Endothelial cell of umbilical vein (primary cell): ENCODE measurements around the gene JADE1. TPM values are rescaled to one million over a fixed set of nuclear protein-coding genes. Genes with fewer than 3 reads are reported as not detected.

Experiments
- BruUV-seq: library from RNA; stranded (reverse); fragments of 400-500 nt; replicated peaks from 2 replicates; lab custom pipeline; 2021; lab: Mats Ljungman, UMichigan
- CTCF ChIA-PET: fragments of 300-600, 350-600 bp; sonication (Branson Sonifier 250); formaldehyde crosslinking; loops from one replicate; lab custom pipeline; 2021; ENCODE audit warnings: antibody characterized with exemption, inconsistent platforms; lab: Charles Lee
- POLR2A ChIA-PET: fragments of 300-600, 350-600 bp; sonication (Branson Sonifier 250); formaldehyde crosslinking; loops from one replicate; lab custom pipeline; 2021; ENCODE audit warnings: antibody characterized with exemption, inconsistent platforms; lab: Charles Lee
- DNase-seq: peaks from one replicate; pipeline ENCODE4 v3.0.0-alpha.2; 2011; ENCODE audit warnings: low read depth, low spot score
- FAIRE-seq: peaks from 2 replicates; lab custom pipeline; 2011; peaks lifted over from hg19 to GRCh38; lab: Jason Lieb, UNC
- H2AFZ ChIP-seq: 2 replicates; pipeline ENCODE4 v1.6.0; 2012; ENCODE audit warnings: low read depth, low read length, control low read depth, inconsistent platforms
- H3K27ac ChIP-seq: 2 replicates; pipeline ENCODE4 v1.5.1; 2011; ENCODE audit warnings: low read depth, mild to moderate bottlenecking, control low read depth, low read length, moderate library complexity; ENCODE audit not compliant: insufficient read depth
- H3K27me3 ChIP-seq, 2 experiments: 2 replicates each; pipeline versions ENCODE4 v1.6.0 to v1.6.1; 2011; ENCODE audit warnings: low read length in 2 of 2, mixed read lengths in 1 of 2; ENCODE audit not compliant: control insufficient read depth in 2 of 2, insufficient read depth in 2 of 2
- H3K36me3 ChIP-seq, 2 experiments: 2 replicates in 1 of 2; 3 replicates in 1 of 2; pipeline ENCODE4 v1.5.1; 2011; ENCODE audit warnings: low read length in 2 of 2, mild to moderate bottlenecking in 1 of 2, moderate library complexity in 1 of 2; ENCODE audit not compliant: control insufficient read depth in 2 of 2, insufficient read depth in 2 of 2; ENCODE audit errors: extremely low read depth in 1 of 2
- H3K4me1 ChIP-seq: 3 replicates; pipeline ENCODE4 v1.5.1; 2011; ENCODE audit warnings: mild to moderate bottlenecking, low read length; ENCODE audit not compliant: control insufficient read depth, insufficient read depth; ENCODE audit errors: extremely low read depth
- H3K4me2 ChIP-seq: 2 replicates; pipeline ENCODE4 v1.6.1; 2011; ENCODE audit warnings: low read length, control low read depth, mixed read lengths; ENCODE audit not compliant: insufficient read depth
- H3K4me3 ChIP-seq, 3 experiments: fragments of 200-600 bp in 1 of 3; sonication (generic), shearing (Covaris generic) in 1 of 3; replicated peaks in 1 of 3; 2 replicates each; pipeline ENCODE4 v1.5.1; 2011 to 2016; ENCODE audit warnings: control low read depth in 3 of 3, low read length in 3 of 3, mild to moderate bottlenecking in 2 of 3, inconsistent platforms in 1 of 3, low read depth in 1 of 3, moderate library complexity in 1 of 3; ENCODE audit not compliant: insufficient read depth in 1 of 3
- H3K79me2 ChIP-seq: 2 replicates; pipeline ENCODE4 v1.6.0; 2012; ENCODE audit warnings: low read length, inconsistent platforms; ENCODE audit not compliant: control insufficient read depth, insufficient read depth
- H3K9ac ChIP-seq: replicated peaks from 2 replicates; pipeline ENCODE3; 2011; ENCODE audit warnings: low read length, control low read depth; ENCODE audit not compliant: insufficient read depth; ENCODE audit errors: extremely low read depth
- H3K9me1 ChIP-seq: replicated peaks from 3 replicates; pipeline ENCODE4 v1.6.0; 2011; ENCODE audit warnings: mild to moderate bottlenecking, low read length; ENCODE audit not compliant: control insufficient read depth, insufficient read depth; ENCODE audit errors: extremely low read depth
- H3K9me3 ChIP-seq: replicated peaks from 2 replicates; pipeline ENCODE4 v1.5.1; 2012; ENCODE audit warnings: low read length, inconsistent platforms; ENCODE audit not compliant: control insufficient read depth, insufficient read depth
- H4K20me1 ChIP-seq: replicated peaks from 2 replicates; pipeline ENCODE3; 2011; ENCODE audit warnings: mild to moderate bottlenecking, low read length; ENCODE audit not compliant: control insufficient read depth, insufficient read depth; ENCODE audit errors: extremely low read depth
- CTCF ChIP-seq, 2 donors: IDR thresholded peaks; 1 replicate in 1 of 2; 2 replicates in 1 of 2; pipeline ENCODE4 v1.5.1; 2011; ENCODE audit warnings: low read length in 2 of 2, mild to moderate bottlenecking in 2 of 2, moderate library complexity in 2 of 2, control low read depth in 1 of 2, inconsistent platforms in 1 of 2, low read depth in 1 of 2; ENCODE audit not compliant: insufficient read depth in 1 of 2; ENCODE audit errors: extremely low read depth in 1 of 2
- EZH2 ChIP-seq: IDR thresholded peaks from 2 replicates; pipeline ENCODE4 v1.6.1; 2012; ENCODE audit warnings: borderline replicate concordance, low read depth, mild to moderate bottlenecking, moderate library complexity, low read length, inconsistent platforms; ENCODE audit not compliant: severe bottlenecking
- FOS ChIP-seq: IDR thresholded peaks from 2 replicates; pipeline ENCODE4 v1.6.1; 2011; ENCODE audit warnings: mild to moderate bottlenecking, low read length, moderate library complexity, borderline replicate concordance; ENCODE audit not compliant: insufficient read depth
- GATA2 ChIP-seq: IDR thresholded peaks from 2 replicates; pipeline ENCODE4 v1.7.0; 2011; ENCODE audit warnings: low read depth, mild to moderate bottlenecking, moderate library complexity, mixed read lengths, low read length; ENCODE audit not compliant: insufficient read length, insufficient read depth
- JUN ChIP-seq: IDR thresholded peaks from 2 replicates; pipeline ENCODE4 v1.6.1; 2011; ENCODE audit warnings: borderline replicate concordance, low read depth; ENCODE audit not compliant: insufficient read length, insufficient read depth
- MYC ChIP-seq: IDR thresholded peaks from one replicate; pipeline ENCODE4 v1.6.1; 2011; ENCODE audit warnings: mild to moderate bottlenecking, low read depth, low read length
- POLR2A ChIP-seq: IDR thresholded peaks from 2 replicates; pipeline ENCODE4 v1.6.1; 2012; ENCODE audit warnings: low read depth, mild to moderate bottlenecking, control low read depth, low read length
- POLR2AphosphoS5 ChIP-seq: IDR thresholded peaks from 2 replicates; pipeline ENCODE4 v1.6.1; 2012; ENCODE audit warnings: low read depth, mild to moderate bottlenecking, control low read depth, low read length, moderate library complexity; ENCODE audit not compliant: insufficient read depth
- dilution Hi-C: fragments of 300-500 bp; cut with MboI; formaldehyde crosslinking; loops from one replicate; pipeline ENCODE4 v1.15.0; 2019; ENCODE audit warnings: low sequenced_read_pairs; ENCODE audit not compliant: extremely low pct_ligation_motif_present
- intact Hi-C: fragments of 100-400 bp; cut with micrococcal nuclease; formaldehyde crosslinking; loops from one replicate; pipeline ENCODE4 v1.10.0; 2022
- polyA plus RNA-seq, 4 experiments: library from polyadenylated mRNA; depleted of rRNA in 3 of 4; stranded (reverse) in 3 of 4; unstranded in 1 of 4; fragments of >200 nt; gene quantifications; 2 replicates each; pipeline versions ENCODE4 v1.2.1 to v1.2.3, GENCODE V29; 2011 to 2012; ENCODE audit warnings: missing spikeins in 1 of 4
- total RNA-seq: library from RNA; stranded (reverse); gene quantifications from 2 replicates; pipeline ENCODE4 v1.2.3, GENCODE V29; 2021
- TF ChIP-seq, protein P1 (sequence below): IDR thresholded peaks from 2 replicates; pipeline ENCODE4 v1.6.1; 2011; ENCODE audit not compliant: insufficient read depth, insufficient read length

The JADE1 gene
- total and polyA plus RNA-seq, 2 donors (not counting 3 experiments of a cell fraction or from before 2014, with no cell fraction given): 13.6 to 45.6 TPM

GRCh38 chr4:128854433-128854832 lies 44.9 kb downstream of the JADE1 start:
- FAIRE-seq (peak; percentile 75), DNase-seq (peak; percentile 29)
- ChIA-PET CTCF (interaction anchor here (0.8 to 4.0 kb wide), 6 partner anchors 9 to 663 kb away, joined by 3 to 12 read pairs (median 3); no protein-coding TSS in a partner anchor), POLR2A (no interaction called here)
- peaks cover 31 to 43% of the 10 kb centered on the region in 2 experiments for H3K36me3 ChIP-seq
- BruUV-seq: no TSS peak
- peaks cover 6% of the 10 kb centered on the region for H3K79me2 ChIP-seq
- dilution Hi-C loops (no loop called here), intact Hi-C loops (loop anchor here (1.0 kb wide), 1 partner anchor 22 kb away; no protein-coding TSS in a partner anchor)
- no peak overlapping the region for H2AFZ ChIP-seq
- no peaks in the 10 kb centered on the region for H3K27me3 ChIP-seq
- H3K4me3 ChIP-seq: no peak overlapping the region
- H3K4me1 ChIP-seq: no peaks in the 10 kb centered on the region
- no peak overlapping the region for H3K27ac ChIP-seq
- H3K9ac ChIP-seq: no peak overlapping the region
- H3K9me3 ChIP-seq: no peaks in the 10 kb centered on the region
- TF ChIP-seq POLR2AphosphoS5 (no peak), GATA2 (no peak), POLR2A (no peak), FOS (no peak), CTCF (IDR thresholded peaks at IDR 0.05; ENCODE audit: extremely low read depth in 1 of 2, insufficient read depth in 1 of 2, low read depth in 1 of 2, low read length in 2 of 2) (no peak), MYC (no peak), EZH2 (no peak), JUN (no peak)
- TF ChIP-seq, protein P1, sequence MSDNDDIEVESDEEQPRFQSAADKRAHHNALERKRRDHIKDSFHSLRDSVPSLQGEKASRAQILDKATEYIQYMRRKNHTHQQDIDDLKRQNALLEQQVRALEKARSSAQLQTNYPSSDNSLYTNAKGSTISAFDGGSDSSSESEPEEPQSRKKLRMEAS: no peak
- H3K9me1 ChIP-seq: no peaks in the 10 kb centered on the region
- no peaks in the 10 kb centered on the region for H4K20me1 ChIP-seq
- no peak overlapping the region for H3K4me2 ChIP-seq
